NCI-H128 (cell line): Measurements from ENCODE around the gene STX8.
"Not testable (repeated sequence)": the region's sequence is repeated elsewhere in the genome, so short reads cannot be mapped to it uniquely, and the experiment has no call there.

Experiments used
- DNase-seq: peaks from one replicate; lab custom pipeline; 2025; ENCODE audit not compliant: unreplicated experiment; lab: John Stamatoyannopoulos, UW

STX8 gene

DNA sequence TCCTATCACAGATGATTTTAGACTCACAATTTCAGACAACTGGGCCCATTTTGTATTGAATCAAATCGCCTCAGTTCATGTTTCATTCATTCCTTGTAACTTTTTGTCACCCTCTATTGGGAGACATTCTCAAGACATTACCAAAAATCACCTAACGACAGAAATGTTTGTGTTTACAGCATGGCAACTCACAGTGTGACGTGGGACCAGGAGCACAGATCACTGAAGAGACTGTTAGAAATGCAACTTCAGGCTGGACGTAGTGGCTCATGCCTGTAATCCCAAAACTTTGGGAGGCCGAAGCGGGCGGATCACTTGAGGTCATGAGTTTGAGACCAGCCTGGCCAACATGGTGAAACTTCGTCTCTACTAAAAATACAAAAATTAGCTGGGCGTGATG lies 304.7 kb downstream of the STX8 start:
- no peak for DNase-seq

DNA sequence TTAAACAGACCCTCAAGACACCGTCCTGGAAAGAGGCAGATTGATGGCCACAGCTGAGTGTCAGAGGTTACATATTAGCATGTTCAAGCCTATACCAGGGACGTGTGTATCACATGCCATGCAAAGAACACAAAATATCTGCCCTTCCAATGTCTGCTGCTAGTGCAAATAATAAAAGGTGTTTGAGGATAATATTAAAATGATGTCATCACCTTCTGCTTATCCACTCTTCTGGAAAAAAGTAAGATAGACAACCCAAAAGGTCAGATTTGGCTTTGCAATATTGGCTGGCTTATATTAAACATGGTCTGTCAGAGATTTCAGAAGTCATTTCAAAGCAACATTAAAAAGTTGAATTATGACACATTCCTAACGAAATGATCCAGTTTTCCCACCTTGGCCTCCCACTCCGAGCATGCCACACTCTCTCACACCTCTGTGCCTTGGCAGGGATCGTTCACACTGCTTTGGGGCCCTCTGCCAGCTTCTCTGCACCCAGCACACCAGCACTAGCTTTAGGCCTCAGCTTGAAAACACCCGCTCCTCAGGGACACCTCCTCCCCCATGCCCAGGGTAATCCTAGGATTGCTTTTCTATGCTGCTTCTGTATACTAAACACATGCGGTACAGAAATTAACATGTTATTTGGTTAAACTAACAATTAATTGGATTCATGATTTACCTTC lies 306.1 kb downstream of the STX8 start:
- no peak for DNase-seq

- no peak for DNase-seq
Measured at GRCh38 chr17:9268546-9268945, 307.1 kb downstream of the STX8 start.

GRCh38 chr17:9266697-9267117 lies 308.9 kb downstream of the STX8 start:
- no peak for DNase-seq

GRCh38 chr17:9266031-9266680 lies 309.5 kb downstream of the STX8 start:
- DNase-seq, result no peak

DNA sequence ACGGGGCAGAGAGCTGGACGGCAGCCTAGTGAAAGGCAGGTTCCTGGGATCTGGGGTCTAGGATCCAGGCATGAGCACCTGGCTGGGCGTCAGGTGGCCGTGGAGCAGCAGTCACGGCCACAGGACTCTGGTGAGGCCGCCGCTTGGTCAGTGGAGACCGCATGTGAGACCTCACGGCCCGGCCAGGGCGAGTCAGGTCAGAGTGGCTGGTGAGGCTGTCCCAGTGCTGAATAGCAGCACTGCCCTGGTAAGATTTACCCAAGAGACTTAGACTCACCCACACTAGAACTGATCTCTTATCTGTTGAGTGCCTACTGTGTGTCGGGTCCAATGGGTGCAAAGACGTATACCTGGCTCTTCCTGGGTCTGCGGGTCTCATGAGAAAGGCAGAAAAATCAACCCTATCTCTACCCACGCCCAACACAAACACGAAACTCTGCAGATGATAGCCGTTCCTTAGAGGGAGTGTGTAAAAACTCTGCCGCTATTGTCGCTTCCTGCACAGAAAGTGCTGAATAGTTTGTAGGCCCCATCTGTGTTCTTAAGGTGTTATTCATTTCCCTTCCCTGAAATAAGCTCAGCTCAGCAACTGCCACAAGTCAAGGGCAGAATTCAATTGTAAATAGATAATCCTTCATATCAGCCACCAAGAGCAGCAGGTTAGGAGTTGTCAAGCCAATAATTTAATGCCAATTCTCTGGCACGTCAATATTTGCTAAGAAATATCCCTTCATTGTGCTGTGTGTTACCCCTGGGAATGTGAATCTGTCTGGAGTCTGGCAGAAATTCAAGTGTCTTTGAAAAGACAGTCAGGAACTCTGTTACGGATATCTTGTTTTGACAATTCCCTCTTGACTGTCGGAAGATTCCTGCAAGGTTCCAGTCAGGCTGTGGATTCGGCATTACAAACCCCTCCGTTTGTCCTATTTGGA lies 314.3 kb downstream of the STX8 start:
- DNase-seq, result no peak

- DNase-seq, result no peak
Measured at GRCh38 chr17:9259419-9259818, 316.2 kb downstream of the STX8 start.

DNA sequence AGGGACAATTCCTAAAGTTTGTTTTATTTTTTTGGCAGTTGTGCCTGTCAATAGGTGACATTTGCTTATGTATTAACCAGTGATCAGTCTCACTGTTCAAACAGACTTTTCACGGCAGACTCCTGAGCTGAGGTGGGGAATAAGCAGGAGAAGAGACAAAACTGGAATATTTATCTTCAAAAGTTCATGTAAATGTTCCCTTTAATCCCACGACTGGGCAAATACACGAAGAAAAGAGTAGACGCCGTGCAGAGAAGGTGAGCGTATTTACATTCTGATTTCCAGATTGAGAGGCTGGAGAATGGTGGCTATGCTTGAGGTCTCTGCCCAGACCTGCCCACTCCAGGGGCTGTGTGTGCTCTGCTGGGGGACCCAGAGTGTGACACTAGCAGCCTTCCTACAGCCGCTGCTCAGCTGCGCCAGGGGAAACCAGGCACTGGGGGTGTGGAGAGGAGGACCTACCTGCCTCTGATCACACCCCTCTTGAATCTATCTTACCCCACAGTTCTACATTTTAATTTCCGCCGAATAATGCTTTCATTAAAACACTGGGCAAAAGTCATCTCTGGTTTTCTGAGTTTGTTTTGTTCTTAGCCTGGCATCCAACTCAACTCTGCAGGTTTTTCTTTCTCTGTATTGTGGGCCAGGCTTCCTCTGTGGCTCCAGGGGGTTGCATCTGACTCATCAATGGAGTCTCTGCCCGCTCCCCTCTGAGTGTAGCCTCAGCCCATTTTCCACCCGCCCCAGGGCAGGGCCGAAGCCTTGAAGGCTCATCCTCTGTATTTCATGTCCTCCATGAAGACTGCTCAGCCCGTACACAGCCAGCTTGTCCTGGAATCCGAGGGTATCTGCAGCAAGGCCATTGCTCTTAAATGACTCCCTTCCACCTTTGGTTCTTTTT lies 317.3 kb downstream of the STX8 start:
- no peak for DNase-seq

GRCh38 chr17:9257630-9257965 lies 318.0 kb downstream of the STX8 start:
- DNase-seq, result not testable (repeated sequence)

- no peak for DNase-seq
Measured at GRCh38 chr17:9256751-9257629, 318.6 kb downstream of the STX8 start.

- no peak for DNase-seq
Measured at GRCh38 chr17:9256361-9256750, 319.3 kb downstream of the STX8 start.

DNA sequence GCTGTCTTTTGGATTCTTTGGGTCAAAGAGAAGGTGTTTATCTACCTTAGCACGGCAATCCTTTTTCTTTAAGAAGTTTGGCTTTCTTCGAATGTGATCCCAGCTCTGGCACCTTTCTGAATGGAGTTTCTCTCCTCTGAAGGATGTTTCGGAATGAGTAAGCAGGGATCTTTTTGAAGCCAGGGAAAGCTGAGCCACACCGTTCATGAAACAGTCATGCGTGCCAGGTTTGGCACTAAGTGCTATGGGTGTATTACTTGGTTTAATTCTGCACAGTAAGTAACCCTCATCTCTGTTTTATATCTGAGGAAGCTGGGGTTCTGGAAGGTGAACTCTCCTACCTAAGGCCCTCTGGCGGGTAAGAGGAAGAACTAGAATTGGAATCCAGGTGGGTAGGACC lies 319.8 kb downstream of the STX8 start:
- DNase-seq, result no peak

DNA sequence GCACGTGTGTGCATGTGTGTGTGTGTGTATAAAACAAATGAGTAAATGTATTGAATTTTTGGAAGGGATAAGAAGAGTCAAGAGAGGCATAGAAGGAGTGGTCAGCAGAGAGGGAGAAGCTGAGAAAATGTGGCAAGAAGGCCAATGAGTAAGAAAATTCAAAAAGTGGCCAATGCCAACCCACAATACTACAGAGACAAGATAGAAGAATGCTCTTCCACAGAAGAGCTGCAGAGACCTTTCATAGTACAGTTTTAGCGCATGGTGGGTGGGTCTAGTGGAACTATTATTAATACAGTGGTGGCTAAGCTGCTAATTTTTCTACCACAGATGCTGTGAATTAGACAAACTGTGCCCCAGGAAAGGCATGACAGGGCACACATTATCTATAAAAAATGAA lies 320.8 kb downstream of the STX8 start:
- no peak for DNase-seq

GRCh38 chr17:9253308-9253707 lies 322.3 kb downstream of the STX8 start:
- no peak for DNase-seq

GRCh38 chr17:9251273-9251672 lies 324.3 kb downstream of the STX8 start:
- DNase-seq, result no peak

- no peak for DNase-seq
Measured at GRCh38 chr17:9249245-9249953, 326.2 kb downstream of the STX8 start.

- DNase-seq, result no peak
Measured at GRCh38 chr17:9247401-9247938, 328.1 kb downstream of the STX8 start.

DNA sequence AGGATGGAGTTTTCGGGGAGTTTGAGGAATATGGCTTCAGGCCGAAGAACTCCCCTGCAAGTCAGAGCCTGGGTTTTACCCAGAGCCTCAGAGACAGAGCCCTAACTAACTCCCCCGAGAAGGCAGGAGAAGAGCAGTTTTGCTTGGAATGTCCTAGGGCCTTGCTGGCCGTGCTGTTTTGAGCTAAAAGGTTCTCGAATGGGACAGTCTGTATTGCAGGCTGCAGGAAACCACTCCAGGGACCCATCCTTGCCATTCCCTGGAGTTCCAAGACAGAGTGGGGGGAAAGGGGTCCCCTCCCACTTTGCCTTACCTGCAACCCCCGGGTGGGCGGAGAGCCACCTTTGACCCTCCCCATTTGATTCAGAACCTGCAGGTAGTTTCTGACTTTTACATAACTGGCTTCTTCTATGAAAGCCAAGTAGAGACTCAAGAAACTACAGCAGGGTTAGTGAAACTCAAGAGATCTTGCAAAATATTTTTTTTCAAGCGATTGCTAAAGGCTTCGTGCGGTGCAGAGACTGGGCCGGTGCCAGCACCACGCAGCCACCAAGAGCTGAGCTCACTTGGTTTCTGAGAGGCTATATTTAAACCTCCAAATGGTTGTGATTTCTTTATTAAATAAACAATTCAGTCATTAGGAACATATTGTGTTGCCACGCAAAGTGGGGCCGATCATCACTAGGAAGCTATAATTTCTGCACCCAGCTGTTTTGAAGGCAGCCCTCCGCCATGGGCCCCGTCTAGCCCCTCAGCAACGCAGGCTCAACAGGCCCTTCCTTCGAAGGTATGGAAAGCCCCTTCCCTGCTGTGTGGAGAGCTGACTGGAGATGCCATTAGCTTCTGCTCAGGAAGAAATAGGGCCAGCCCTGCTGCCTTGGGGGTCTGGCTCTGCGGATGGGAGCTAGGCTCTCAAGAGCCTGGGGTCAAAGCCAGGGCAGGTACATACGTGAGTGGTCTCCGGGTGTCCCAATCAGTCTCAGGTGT lies 331.3 kb downstream of the STX8 start:
- DNase-seq, result no peak
